GM18858 (cell line): ENCODE results near the gene SLC25A42.

ENCODE experiments used
- ATAC-seq: cut with Tn5 transposase; IDR thresholded peaks from one replicate; pipeline ENCODE4 v1.9.1; 2021; ENCODE audit not compliant: unreplicated experiment

SLC25A42 gene

DNA sequence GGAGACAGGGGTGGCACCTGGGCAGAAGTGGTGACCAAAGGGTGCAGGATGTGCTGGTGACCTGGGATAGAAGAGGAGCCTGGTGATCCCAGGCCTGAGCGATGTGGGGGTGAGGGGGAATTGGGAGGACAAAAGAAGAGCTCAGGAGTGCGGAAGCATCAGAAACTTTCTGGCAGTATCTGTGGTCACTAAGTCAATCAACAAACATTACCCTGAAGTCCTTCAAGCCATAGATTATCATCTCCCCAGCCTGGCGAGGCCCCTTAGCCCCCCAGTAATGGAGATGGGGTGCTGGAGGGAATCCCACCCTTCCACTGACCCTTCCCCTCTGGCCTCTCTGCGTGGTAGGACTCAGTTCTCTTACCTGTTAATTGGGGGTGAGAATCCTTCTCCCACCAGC is 95.7 kb downstream of the SLC25A42 start:
- ATAC-seq = no peak

DNA sequence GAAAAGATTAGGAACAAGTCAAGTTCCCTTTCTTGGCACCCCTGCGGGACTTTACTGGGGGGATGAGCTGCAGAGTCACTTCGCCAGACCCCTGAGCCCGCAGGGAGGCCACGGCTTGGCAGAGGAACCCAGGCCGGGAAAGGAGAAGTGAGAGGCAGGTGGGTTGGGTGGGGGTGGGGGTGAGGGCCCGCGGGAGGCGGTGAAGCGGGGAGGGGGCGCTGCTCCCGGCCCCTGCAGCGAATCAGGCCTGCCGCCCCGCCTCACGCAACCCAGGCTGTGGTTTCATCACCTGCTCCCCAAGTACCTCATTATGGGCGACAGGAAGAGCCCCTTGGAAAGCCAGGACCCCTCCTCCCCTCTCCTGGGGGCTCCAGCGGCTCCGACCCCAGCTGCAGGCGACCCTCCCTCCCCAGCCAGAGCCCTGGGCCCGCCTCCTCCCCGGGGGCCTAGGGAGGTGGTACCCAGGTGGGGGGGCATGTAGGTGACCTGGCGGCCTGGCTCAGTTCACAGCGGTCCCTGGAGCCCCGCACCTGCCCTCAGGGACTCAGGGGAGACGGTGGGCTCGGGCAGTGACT is 96.8 kb downstream of the SLC25A42 start:
- no peak for ATAC-seq

DNA sequence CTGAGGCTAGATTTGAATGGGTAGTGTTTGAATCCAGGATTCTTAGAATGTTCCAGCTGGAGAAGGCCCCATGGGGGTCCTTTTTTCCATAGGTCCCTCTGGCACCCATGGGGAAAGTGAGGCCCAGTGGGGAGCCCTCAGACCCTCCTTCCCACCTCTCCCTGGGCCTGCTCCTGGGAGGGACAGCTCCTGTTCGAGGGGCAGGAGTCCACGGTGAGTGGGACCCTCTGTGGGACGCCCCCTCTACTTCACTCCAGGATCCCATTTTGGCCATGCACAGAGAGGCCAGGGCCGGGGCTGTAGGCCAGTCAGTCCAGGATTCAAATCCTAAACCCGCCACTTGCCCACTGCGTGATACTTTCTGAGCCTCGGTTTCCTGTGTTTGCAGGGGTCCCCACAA is 98.7 kb downstream of the SLC25A42 start:
- no peak for ATAC-seq
